A204.1 (cell line): Measurements from ENCODE around the gene ABCB8.

Experiments
- FAIRE-seq: peaks from 2 replicates; lab custom pipeline; 2012; peaks lifted over from hg19 to GRCh38; lab: Jason Lieb, UNC

ABCB8 gene

DNA sequence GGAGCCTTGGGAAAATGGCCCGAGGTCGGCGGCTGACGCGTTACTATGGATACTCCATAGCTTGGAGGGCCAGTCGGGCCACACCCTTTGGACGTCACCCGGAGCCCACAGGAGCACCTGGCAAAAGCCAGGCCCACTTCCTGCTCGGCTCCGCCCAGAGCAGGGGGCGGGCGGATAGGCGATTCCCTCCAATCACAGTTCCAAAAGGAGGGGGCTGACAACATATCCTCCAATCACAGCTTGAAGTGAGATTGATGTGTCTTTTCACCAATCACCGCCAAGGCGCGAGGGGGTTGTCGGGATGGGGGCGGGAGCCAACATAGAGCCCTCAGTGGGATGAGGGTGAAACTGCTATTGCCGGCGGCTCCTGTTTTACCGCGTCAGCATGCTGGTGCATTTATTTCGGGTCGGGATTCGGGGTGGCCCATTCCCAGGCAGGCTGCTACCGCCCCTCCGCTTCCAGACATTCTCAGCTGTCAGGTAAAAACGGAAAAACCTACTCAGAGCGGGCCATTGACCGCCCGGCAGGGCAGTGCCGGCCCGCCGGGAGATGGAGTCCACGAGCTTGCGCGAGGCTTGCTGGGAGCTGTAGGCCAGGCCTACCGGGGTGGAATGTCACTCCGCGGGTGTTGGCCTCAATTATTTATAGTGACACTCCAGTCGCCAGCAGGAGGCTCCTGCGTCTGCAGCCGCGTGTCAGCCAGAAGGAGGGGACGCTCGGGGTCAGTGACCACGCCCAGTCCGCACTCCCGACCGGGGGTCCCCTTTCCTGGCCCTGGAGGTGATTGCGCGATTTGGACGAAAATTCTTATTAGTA is at the start of gene ABCB8:
ABCB8 (plus strand) TSS at position 320 of the 817 bp plus-strand sequence; CDS start at position 386, 66 bp downstream.
- peak; percentile 98 for FAIRE-seq

DNA sequence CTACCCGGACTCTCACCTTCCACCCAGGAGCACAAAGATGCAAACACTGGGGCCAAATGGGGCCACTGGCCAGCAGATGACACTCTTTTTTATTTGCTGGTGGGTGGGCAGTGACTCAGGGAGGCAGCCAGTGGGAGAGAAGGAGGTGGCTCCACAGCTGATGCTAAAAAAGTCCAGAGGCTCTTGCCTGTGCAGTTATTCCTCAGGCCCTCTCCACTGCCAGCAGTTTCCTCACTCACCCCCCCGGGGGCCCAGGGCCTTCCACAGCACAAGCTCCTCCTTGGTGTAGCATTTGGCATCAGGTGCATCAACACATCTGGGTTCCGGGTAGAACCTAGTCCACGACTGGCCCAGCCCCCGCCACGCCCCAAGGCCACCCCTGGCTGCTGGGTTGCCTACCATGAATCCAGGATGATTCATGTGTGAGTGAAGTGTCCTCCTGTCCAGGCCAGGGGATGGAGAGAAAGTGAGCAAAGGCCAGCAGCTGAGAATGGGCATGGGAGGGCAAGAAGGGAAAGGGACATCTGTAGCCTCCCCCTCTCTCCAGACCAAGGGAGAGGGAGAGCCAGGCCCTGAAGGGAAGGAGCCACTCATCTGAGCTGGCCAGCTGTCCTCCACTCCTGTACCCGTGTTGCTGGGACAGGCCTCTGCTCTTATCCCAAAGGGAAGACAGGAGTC is 48.4 kb upstream of the ABCB8 start:
- FAIRE-seq = no peak

DNA sequence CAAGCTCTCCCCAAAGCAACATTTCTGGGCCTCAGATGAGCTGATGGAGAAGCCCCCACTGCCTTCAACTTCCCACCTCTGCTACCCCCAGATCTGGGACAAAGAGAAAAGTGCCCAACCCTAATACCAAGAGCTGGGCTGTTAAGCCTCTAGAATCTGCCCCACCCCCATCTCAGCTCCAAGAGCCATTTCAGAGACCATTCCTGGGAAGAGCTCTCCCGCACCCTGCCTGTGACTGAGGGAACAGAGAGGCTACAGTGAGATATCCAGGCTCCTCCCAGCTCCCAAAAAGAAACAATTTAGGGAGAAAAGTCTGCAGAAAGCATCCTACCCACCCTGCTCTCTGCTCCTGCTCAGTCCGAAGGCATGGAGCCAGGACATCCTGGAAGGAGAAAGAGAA is 47.6 kb upstream of the ABCB8 start:
- no peak for FAIRE-seq

DNA sequence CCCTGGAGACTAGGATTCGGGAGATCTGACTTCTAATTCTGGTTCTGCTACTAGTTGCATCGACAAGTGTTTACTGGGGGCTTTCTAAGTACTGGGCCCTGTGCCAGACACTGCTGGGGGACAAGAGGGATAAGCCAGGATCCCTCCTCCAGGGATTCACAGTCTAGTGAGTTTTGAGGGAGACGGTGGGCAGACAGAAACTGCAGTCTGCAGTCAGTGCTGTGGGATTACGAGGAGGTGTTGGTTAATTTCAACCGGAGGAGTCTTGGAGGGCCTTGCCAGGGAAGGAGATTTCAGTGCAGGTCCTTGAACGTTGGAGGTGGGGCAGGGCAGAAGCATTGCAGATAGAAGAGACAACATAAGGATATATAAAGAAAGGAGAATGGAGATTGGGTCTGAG is 46.6 kb upstream of the ABCB8 start:
- FAIRE-seq = no peak

DNA sequence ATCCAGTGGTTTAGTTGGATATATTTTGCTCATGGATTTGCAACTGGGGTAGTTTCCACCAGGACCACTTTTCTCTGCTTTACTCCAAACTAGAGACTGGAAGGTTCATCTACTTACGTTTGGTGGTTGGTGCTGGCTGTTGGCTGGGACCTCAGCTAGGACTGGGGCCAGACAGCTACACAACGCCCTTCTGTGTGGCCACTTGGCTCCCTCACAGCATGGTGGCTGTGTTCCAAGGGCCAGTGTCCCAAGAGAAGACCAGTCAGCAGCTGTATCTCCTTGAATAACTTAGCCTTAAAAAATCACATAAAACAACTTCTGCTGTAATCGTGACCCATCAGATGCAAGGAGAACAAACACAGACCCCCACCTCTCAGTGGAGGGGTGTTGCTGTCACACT is 45.9 kb upstream of the ABCB8 start:
- no peak for FAIRE-seq

DNA sequence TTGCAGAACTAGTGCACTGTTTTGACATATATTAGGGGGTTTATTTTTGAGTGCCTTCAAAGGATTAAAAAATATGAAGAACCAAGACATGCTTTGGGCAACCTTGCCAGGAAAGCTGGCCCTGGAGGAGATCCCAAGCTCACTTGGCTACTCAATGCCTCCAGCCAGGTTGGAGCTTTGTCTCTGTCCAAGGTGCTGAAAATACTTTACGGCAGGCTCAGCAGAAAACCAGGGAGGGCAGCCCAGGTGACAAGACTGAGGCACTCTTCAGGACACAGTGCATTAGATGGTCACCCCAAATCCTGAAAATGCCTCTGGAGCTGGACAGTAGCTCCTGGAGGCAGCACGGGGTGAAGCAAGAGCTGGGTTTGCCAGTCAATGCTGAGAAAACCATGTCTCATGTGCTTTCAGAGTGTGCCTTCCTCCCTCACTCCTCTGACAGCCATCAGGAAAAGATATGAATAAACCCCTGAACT is 44.3 kb upstream of the ABCB8 start:
- FAIRE-seq = no peak

DNA sequence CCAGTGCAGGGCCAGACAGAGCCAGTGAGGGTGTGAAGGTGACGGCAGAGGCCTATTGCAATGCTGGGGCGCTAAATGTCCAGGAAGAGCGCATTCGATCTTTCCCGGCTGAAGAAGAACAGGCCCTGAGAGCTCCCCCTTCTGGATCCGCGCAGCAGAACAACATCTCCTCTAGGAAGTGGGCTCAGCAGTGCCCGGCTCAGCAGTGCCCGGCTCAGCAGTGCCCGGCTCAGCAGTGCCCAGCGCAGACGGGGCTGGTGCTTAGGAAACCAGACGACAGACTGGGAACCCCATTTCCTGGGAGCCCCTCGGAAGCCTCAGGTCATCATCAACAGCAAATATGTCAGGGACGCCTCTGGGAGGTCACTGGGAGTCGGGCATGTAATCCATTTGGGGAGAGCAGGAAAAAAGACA is 42.1 kb upstream of the ABCB8 start:
- FAIRE-seq = no peak

DNA sequence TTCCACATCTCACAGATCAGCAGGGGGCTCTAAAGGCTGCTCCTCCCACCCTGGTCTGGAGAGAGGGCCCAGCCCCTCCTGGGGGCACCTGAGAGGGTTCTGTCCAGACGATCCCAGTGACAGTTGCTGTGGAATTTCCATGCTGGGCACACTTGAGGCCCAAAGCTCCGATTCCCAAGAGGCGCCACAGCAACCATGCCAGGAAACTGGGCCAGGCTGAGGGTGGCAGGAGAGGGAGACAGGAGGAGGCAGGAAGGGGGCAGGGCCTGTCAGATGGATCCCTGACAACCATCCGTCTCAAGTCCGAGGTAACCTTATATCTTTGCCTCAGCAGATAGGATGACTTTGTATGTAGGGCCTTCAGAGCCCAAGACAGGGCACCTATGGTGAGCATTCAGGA is 41.7 kb upstream of the ABCB8 start:
- no peak for FAIRE-seq

DNA sequence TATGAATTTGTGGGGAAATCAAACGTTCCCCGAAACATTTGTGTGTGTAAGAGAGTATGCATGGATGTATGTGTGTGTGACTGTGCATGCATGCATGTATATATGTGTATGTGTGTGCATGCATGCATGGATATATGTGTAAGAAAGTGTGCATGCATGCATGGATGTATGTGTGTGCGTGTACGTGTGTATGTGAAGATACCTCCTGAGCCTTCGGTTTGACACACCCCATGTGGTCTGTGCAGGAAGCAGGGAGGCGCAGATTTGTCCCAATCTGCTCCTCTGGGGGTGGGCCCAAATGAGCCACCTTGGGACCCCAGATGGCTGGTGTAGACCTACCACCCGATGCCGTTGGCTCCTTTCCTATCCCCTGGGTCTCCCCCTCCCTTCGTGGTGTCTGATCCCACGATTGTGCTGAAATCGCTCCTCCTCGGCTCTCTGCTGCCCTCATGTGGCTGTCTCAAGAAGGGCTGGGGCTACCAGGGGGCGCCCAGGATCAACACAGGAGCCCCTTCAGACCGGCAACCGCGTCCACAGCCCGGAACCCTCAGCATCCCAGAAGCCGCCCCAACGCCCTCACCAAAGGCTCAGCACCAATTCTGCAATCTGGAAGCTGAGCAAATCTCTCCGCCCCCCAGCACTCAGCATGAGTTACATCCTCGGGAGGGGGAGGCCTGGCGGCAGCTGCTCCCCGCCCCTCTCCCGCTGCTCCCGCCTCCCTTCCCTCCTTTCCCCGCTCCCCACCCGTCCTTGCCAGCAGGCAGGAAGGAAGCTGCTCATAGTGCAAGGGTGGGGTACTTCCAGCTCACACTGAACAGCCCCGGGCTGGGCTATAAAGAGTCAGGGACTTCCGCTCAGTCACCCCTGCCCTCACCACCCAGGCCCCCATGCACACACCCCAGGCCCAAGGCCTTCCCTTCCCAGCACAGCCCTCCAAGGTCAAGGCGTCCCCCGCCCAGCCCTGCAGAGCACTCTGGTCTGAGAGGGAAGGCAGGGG is 39.7 kb upstream of the ABCB8 start:
- no peak for FAIRE-seq

DNA sequence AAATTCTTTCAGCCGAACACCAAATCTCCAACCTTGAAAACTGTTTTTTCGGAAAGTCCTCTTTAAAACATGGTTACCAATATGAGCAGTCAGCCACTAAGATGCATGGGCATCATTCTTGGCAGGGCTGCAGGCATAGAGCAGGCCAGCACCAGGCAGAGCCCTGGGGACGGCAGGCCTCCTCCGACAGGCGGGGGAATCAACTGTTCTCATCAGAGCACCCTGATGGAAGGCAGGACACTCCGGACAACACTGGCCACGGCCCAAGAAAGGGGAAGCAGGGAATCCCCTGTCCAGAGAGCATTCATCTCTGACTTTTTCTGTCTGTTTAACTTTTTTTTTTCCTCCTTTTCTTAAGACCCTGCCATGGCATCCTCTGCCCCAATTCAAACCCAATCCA is 38.8 kb upstream of the ABCB8 start:
- FAIRE-seq = no peak

DNA sequence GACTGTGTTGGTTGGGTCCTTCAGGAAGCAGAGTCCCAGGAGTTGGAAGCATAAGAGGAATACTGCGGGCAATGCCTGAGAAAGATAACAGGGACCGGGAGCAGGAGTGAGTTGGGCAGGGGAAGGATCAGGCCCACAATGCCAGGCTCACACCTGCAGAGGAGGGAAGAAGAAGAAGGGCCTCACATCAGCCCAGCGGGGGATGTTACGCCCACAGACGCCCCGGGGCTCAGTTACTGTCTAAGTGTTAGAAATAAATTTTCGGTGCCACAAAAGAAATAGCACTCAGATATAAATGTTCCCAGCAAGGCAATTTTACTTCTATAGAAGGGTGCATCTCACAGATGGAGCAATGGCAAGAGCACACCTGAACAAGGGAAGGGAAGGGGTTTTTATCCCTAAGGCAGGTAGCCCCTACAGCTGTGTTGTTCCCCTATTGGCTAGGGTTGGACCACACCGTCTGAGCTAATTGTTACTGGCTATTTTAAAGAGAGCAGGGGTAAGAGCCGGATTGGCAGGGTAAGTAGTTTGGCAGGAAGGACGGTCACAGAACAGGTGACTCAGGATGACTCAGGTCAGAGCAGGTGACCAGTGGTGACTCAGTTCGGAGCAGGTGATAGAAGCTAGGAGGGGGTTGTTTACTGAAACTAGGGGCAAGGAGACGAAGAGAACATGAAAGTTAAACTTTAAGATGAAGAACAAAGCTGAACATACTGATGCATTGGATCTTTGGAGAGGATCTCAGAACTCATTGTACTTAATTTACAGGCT is 37.6 kb upstream of the ABCB8 start, which contains the start of gene NOS3:
NOS3 (plus strand) TSS at position 602 of the 771 bp plus-strand sequence. CDS start 2,787 bp downstream, outside the sequence.
- FAIRE-seq = no peak

DNA sequence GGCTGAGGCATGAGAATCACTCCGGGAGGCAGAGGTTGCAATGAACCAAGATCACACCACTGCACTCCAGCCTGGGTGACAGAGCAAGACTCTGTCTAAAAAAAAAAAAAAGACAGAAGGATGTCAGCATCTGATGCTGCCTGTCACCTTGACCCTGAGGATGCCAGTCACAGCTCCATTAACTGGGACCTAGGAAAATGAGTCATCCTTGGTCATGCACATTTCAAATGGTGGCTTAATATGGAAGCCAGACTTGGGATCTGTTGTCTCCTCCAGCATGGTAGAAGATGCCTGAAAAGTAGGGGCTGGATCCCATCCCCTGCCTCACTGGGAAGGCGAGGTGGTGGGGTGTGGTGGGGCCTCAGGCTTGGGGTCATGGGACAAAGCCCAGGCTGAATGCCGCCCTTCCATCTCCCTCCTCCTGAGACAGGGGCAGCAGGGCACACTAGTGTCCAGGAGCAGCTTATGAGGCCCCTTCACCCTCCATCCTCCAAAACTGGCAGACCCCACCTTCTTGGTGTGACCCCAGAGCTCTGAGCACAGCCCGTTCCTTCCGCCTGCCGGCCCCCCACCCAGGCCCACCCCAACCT is 36.1 kb upstream of the ABCB8 start:
- no peak for FAIRE-seq

DNA sequence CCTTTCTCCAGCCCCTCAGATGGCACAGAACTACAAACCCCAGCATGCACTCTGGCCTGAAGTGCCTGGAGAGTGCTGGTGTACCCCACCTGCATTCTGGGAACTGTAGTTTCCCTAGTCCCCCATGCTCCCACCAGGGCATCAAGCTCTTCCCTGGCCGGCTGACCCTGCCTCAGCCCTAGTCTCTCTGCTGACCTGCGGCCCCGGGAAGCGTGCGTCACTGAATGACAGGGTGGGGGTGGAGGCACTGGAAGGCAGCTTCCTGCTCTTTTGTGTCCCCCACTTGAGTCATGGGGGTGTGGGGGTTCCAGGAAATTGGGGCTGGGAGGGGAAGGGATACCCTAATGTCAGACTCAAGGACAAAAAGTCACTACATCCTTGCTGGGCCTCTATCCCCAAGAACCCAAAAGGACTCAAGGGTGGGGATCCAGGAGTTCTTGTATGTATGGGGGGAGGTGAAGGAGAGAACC is 35.4 kb upstream of the ABCB8 start:
- no peak for FAIRE-seq

DNA sequence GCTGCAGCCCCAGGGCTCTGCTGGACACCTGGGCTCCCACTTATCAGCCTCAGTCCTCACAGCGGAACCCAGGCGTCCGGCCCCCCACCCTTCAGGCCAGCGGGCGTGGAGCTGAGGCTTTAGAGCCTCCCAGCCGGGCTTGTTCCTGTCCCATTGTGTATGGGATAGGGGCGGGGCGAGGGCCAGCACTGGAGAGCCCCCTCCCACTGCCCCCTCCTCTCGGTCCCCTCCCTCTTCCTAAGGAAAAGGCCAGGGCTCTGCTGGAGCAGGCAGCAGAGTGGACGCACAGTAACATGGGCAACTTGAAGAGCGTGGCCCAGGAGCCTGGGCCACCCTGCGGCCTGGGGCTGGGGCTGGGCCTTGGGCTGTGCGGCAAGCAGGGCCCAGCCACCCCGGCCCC is 34.7 kb upstream of the ABCB8 start:
- no peak for FAIRE-seq

DNA sequence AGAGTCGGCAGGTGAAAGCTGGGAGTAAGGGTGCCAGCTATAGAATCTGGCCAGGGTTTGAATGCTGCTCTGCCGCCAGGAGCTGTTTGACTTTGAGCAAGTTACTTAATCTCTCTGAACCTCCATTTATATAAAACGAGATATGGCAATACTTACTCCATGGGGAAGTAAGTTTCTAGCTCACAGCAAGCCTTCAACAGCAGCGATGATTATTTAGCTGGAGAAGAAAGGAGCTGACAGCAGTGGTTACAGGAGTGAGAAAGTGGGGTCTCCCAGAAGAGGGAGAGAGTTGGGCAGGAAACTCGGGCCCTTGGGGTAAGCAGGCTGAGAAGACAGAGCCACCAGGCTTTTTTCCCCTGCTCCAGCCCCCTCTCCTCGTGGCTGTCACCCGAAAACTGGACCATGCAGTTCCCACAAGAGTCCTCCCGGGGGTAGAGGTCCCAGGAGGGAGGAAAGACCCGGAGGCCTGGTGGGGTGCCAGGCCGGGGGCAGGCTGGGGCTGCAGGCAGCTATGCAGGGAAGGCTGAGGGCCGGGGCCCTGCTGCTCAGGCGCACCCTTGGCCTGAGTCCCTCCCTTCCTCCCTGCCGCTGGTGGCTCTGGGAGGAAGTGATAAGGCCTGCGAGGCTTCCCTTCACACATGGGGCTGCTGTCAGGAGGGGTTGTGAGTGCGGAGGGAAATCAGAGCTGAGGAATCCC is 34.0 kb upstream of the ABCB8 start:
- FAIRE-seq = no peak

DNA sequence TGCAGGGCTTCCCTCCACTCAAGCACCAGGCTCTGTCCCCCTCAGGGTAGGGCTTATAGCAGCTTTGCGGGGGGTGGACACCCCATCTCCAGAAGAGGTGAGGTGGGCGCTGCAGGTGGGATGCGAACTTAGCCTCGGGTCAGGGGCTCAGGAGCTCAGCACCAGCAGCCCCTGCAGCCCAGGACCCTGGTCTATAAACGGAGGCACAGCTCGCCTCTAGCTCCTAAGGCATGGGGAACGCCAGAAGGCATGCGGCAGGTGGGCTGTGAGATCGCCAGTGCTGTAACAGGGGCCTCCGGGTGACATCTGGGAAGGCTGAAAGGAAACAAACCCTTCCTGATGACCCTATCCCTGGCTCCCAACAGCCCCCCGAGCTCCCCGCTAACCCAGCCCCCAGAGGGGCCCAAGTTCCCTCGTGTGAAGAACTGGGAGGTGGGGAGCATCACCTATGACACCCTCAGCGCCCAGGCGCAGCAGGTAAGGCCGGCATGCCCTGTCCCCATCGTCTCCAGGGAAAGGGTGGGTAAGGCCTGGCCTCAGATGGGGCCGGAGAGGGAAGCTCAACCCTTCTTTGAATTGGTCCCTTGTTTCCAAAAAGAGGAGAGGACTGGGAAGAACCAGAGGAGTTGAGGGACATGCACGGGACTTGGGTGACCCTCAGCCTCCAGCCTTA is 33.3 kb upstream of the ABCB8 start:
- FAIRE-seq = no peak

DNA sequence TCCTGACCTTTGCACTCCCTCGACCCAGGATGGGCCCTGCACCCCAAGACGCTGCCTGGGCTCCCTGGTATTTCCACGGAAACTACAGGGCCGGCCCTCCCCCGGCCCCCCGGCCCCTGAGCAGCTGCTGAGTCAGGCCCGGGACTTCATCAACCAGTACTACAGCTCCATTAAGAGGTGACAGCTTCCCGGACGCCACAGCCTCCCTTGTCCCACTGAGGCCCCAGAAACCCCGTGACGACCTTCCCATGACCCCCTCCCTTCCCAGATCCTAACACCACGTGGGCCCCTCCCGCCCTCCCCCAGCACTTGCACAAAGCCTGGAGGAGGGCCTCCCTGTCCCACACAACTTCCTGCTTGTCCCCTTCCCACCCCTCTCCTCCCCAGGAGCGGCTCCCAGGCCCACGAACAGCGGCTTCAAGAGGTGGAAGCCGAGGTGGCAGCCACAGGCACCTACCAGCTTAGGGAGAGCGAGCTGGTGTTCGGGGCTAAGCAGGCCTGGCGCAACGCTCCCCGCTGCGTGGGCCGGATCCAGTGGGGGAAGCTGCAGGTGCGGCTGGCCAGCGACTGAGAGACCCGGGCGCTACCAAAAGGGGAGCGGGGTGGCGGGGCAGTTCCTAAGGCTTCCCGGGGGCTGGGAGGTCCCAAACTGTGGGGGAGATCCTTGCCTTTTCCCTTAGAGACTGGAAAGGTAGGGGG is 31.7 kb upstream of the ABCB8 start:
- FAIRE-seq = no peak

DNA sequence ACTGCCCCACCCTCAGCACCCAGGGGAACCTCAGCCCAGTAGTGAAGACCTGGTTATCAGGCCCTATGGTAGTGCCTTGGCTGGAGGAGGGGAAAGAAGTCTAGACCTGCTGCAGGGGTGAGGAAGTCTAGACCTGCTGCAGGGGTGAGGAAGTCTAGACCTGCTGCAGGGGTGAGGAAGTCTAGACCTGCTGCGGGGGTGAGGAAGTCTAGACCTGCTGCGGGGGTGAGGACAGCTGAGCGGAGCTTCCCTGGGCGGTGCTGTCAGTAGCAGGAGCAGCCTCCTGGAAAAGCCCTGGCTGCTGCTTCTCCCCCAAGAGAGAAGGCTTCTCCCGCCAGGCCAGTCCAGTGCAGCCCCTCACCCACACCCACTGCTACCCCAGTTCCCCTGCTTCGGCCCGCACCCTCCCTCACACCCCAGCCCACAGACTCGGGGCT is 31.2 kb upstream of the ABCB8 start:
- FAIRE-seq = no peak

DNA sequence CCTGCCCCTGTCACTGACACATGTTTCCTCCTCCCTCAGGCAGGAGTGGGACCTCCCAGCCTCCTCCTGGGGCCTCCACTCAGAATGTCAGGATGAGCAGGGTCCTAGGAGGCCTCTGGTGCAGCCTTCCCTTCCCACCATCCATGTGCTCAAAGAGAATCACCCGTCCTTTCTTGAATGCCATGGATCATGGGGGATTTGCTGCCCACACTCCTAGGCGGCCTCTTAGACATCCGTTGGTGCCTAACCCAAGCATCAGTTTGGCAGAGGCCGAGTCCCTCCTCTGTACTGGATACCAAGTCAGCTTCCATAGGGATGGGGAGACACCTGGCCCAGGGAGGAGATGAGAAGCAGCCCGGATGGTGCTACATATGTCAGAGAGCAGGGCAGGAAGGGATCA is 30.4 kb upstream of the ABCB8 start:
- FAIRE-seq = no peak
